GM12878 (cell line): ENCODE measurements around the gene SMAP1. TPM values are rescaled to one million over a fixed set of nuclear protein-coding genes. Genes with fewer than 3 reads are reported as not detected.

Source experiments
- CBX5 ChIP-seq: sonication (generic); IDR thresholded peaks from 2 replicates; pipeline ENCODE4 v1.6.1; 2016; ENCODE audit warnings: low read depth, moderate library complexity, mild to moderate bottlenecking, inconsistent platforms
- CEBPB ChIP-seq, 2 experiments: fragments of 150-350 bp in 1 of 2; IDR thresholded peaks; 2 replicates each; pipeline ENCODE4 v1.6.1; 2012 to 2014; ENCODE audit warnings: low read depth in 2 of 2, low read length in 2 of 2, borderline replicate concordance in 1 of 2, inconsistent platforms in 1 of 2
- CHD1 ChIP-seq: IDR thresholded peaks from 2 replicates; pipeline ENCODE4 v1.6.1; 2012; ENCODE audit warnings: low read depth, low read length, improper control_type of control experiment
- GABPA ChIP-seq: IDR thresholded peaks from 2 replicates; pipeline ENCODE4 v1.6.1; 2014; ENCODE audit warnings: antibody characterized with exemption, low read depth, mild to moderate bottlenecking, inconsistent platforms
- GATAD2B ChIP-seq: fragments of 450-650 bp; conservative IDR thresholded peaks from 2 replicates; pipeline ENCODE4 v1.6.1; 2017; ENCODE audit warnings: low read depth, mild to moderate bottlenecking, moderate library complexity
- RAD21 ChIP-seq: IDR thresholded peaks from 2 replicates; pipeline ENCODE4 v1.6.1; 2011; ENCODE audit warnings: mild to moderate bottlenecking, low read depth, low read length, moderate library complexity; ENCODE audit not compliant: insufficient read depth
- RAD51 ChIP-seq: fragments of 450-650 bp; IDR thresholded peaks from 2 replicates; pipeline ENCODE4 v1.6.1; 2016; ENCODE audit warnings: moderate library complexity, mild to moderate bottlenecking, inconsistent platforms
- SP1 ChIP-seq: IDR thresholded peaks from one replicate; pipeline ENCODE4 v1.6.1; 2011; ENCODE audit warnings: low read depth, low read length
- TCF7 ChIP-seq: IDR thresholded peaks from 2 replicates; pipeline ENCODE4 v1.6.1; 2014; ENCODE audit warnings: antibody characterized with exemption, borderline replicate concordance
- polyA plus RNA-seq, 11 experiments: library from polyadenylated mRNA; depleted of rRNA in 4 of 11; unstranded in 6 of 11; stranded (reverse) in 5 of 11; fragments of >200 nt; fragmentation: Nextera tagmentation in 4 of 11; fragmentation: Illumina TruSeq in 1 of 11; extraction: Ambion mirVana in 4 of 11; extraction: Trizol in 1 of 11; gene quantifications; 1 replicate in 1 of 11; 2 replicates in 10 of 11; pipeline versions ENCODE4 v1.2.1 to v1.2.3, GENCODE V29; 2011 to 2016; ENCODE audit warnings: inconsistent platforms in 2 of 11, missing spikeins in 2 of 11, low read depth in 1 of 11
- total RNA-seq, 4 experiments: library from RNA; depleted of rRNA in 3 of 4; stranded (reverse); fragments of >200 nt in 3 of 4; fragmentation: Illumina TruSeq in 1 of 4; extraction: Trizol in 1 of 4; gene quantifications; 2 replicates each; pipeline versions ENCODE4 v1.2.1 to v1.2.3, GENCODE V29; 2013 to 2021
- TF ChIP-seq, protein P1 (sequence below): IDR thresholded peaks from 2 replicates; pipeline ENCODE4 v1.6.1; 2012; ENCODE audit warnings: mild to moderate bottlenecking, low read depth, low read length
- TF ChIP-seq, protein P2 (sequence below): IDR thresholded peaks from 2 replicates; pipeline ENCODE4 v1.6.1; 2012; ENCODE audit warnings: low read depth, low read length, improper control_type of control experiment

Gene SMAP1
- total and polyA plus RNA-seq, 10 of the 15 experiments (the other 5 are each of a cell fraction or from before 2014, with no cell fraction given) = 13.7 to 33.9 (median 25.3) TPM

DNA sequence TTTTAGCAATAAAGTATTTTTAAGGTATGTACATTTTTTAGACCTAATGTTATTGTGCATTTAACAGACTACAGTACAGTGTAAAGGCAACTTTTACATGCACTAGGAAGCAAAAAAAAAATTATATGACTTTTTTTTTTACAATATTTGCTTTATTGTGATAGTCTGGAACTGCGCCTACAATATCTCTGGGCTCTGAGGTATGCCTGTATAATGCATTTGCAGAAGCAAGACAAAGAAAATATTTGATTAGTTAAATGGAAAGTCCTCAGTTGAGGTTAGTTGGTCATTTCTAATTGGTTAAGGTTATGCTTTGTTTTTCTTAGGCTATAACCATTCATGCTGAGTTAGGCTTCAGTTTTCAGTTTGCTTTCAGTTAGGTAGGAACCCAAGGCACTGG, 46.9 kb upstream of the SMAP1 start (continued):
- TF ChIP-seq GATAD2B = no peak
- TF ChIP-seq GABPA = no peak
- TF ChIP-seq SP1 = no peak
- no peak for TF ChIP-seq RAD51
- TF ChIP-seq, protein P1, sequence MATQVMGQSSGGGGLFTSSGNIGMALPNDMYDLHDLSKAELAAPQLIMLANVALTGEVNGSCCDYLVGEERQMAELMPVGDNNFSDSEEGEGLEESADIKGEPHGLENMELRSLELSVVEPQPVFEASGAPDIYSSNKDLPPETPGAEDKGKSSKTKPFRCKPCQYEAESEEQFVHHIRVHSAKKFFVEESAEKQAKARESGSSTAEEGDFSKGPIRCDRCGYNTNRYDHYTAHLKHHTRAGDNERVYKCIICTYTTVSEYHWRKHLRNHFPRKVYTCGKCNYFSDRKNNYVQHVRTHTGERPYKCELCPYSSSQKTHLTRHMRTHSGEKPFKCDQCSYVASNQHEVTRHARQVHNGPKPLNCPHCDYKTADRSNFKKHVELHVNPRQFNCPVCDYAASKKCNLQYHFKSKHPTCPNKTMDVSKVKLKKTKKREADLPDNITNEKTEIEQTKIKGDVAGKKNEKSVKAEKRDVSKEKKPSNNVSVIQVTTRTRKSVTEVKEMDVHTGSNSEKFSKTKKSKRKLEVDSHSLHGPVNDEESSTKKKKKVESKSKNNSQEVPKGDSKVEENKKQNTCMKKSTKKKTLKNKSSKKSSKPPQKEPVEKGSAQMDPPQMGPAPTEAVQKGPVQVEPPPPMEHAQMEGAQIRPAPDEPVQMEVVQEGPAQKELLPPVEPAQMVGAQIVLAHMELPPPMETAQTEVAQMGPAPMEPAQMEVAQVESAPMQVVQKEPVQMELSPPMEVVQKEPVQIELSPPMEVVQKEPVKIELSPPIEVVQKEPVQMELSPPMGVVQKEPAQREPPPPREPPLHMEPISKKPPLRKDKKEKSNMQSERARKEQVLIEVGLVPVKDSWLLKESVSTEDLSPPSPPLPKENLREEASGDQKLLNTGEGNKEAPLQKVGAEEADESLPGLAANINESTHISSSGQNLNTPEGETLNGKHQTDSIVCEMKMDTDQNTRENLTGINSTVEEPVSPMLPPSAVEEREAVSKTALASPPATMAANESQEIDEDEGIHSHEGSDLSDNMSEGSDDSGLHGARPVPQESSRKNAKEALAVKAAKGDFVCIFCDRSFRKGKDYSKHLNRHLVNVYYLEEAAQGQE = no peak
- TF ChIP-seq CEBPB (IDR thresholded peaks at IDR 0.05; ENCODE audit: borderline replicate concordance in 1 of 2, low read depth in 2 of 2, low read length in 2 of 2) = no peak
- no peak for TF ChIP-seq CBX5
- TF ChIP-seq RAD21 = no peak
- TF ChIP-seq, protein P2, sequence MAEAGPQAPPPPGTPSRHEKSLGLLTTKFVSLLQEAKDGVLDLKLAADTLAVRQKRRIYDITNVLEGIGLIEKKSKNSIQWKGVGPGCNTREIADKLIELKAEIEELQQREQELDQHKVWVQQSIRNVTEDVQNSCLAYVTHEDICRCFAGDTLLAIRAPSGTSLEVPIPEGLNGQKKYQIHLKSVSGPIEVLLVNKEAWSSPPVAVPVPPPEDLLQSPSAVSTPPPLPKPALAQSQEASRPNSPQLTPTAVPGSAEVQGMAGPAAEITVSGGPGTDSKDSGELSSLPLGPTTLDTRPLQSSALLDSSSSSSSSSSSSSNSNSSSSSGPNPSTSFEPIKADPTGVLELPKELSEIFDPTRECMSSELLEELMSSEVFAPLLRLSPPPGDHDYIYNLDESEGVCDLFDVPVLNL = no peak
- no peak for TF ChIP-seq CHD1
- no peak for TF ChIP-seq TCF7
